Natural killer cell (primary cell): ENCODE data around the gene HINFP. TPM values are rescaled to one million over a fixed set of nuclear protein-coding genes. Genes with fewer than 3 reads are reported as not detected.

Experiments
- ATAC-seq, 3 donors: fragments of 150-1000 bp in 2 of 3; fragments of 200-7000 bp in 1 of 3; cut with Tn5 transposase; 1 replicate in 1 of 3; 2 replicates in 2 of 3; pipeline ENCODE4 v1.10.0; 2021; ENCODE audit warnings: mild to moderate bottlenecking in 2 of 3, moderate library complexity in 2 of 3
- DNase-seq, 2 donors: peaks; one replicate each; pipeline versions ENCODE4 v3.0.0 to v3.0.0-alpha.2; 2013 to 2021; ENCODE audit warnings: mixed read lengths in 1 of 2
- H3K27ac ChIP-seq: one replicate; pipeline ENCODE4 v1.5.1; 2013; ENCODE audit warnings: mild to moderate bottlenecking, low read length
- H3K27me3 ChIP-seq: one replicate; pipeline ENCODE4 v1.6.1; 2013; ENCODE audit warnings: low read length; ENCODE audit not compliant: control insufficient read depth, insufficient read depth
- H3K36me3 ChIP-seq: one replicate; pipeline ENCODE4 v1.6.1; 2013; ENCODE audit warnings: low read length; ENCODE audit not compliant: control insufficient read depth, insufficient read depth
- H3K4me1 ChIP-seq: one replicate; pipeline ENCODE4 v1.6.1; 2013; ENCODE audit warnings: low read length; ENCODE audit not compliant: control insufficient read depth, insufficient read depth
- H3K4me3 ChIP-seq: one replicate; pipeline ENCODE4 v1.5.1; 2013; ENCODE audit warnings: low read length
- H3K9me3 ChIP-seq: one replicate; pipeline ENCODE4 v1.6.1; 2013; ENCODE audit warnings: low read length; ENCODE audit not compliant: control insufficient read depth, insufficient read depth
- H3K27ac Mint-ChIP-seq, 2 donors: one replicate each; pipeline ENCODE4 v1.8.0; 2022; ENCODE audit warnings: mild to moderate bottlenecking in 2 of 2, mixed read lengths in 2 of 2, moderate library complexity in 1 of 2
- H3K27me3 Mint-ChIP-seq, 2 donors: one replicate each; pipeline ENCODE4 v1.8.0; 2022; ENCODE audit warnings: low read depth in 2 of 2, mixed read lengths in 2 of 2
- H3K36me3 Mint-ChIP-seq: one replicate; pipeline ENCODE4 v1.8.0; 2022; ENCODE audit warnings: mixed read lengths
- H3K4me1 Mint-ChIP-seq, 2 donors: one replicate each; pipeline ENCODE4 v1.8.0; 2022; ENCODE audit warnings: mixed read lengths in 2 of 2
- H3K4me3 Mint-ChIP-seq: one replicate; pipeline ENCODE4 v1.8.0; 2022; ENCODE audit warnings: mild to moderate bottlenecking, moderate library complexity, mixed read lengths
- H3K9me3 Mint-ChIP-seq, 2 donors: one replicate each; pipeline ENCODE4 v1.8.0; 2022; ENCODE audit warnings: mixed read lengths in 2 of 2
- WGBS: methylation state at CpG from one replicate; pipeline ENCODE4 v1.1.7; 2013; ENCODE audit warnings: missing lambda C conversion rate; ENCODE audit not compliant: insufficient coverage; 5-methylcytosine and 5-hydroxymethylcytosine counted together
- intact Hi-C: fragments of 100-400 bp; cut with micrococcal nuclease; formaldehyde crosslinking; loops from one replicate; pipeline ENCODE4 v1.14.2; 2022
- total RNA-seq, 4 donors: library from RNA; stranded (reverse); fragments of 120-200 nt in 1 of 4; gene quantifications; one replicate each; pipeline versions ENCODE4 v1.2.3 to v1.2.4, GENCODE V29; 2013 to 2022
- TF ChIP-seq, protein P1 (sequence below): fragments of 200-600 bp; IDR thresholded peaks from one replicate; pipeline ENCODE4 v1.8.0; 2022; ENCODE audit warnings: antibody characterized with exemption

HINFP gene
- total RNA-seq, 3 donors from 2014 or later (not counting 1 experiment from before 2014, with no cell fraction given): 30.2 to 38.2 (median 31.5) TPM

- peak overlapping the region; percentile 91 for H3K4me3 Mint-ChIP-seq
- ATAC-seq (no peak), DNase-seq (peak in 1 of 2 donors; percentile 29)
- no peaks in the 10 kb centered on the region for H3K27me3 Mint-ChIP-seq
- peak overlapping the region; percentile 87 to 90 for H3K27ac Mint-ChIP-seq
- H3K4me1 ChIP-seq: peaks cover 24% of the 10 kb centered on the region
- H3K4me1 Mint-ChIP-seq: peaks cover 32 to 33% of the 10 kb centered on the region in 2 donors
- 51% methylated on average over 5 of the region's 5 CpGs for WGBS
- peak overlapping the region; percentile 73 for H3K27ac ChIP-seq
- H3K9me3 Mint-ChIP-seq: no peaks in the 10 kb centered on the region
- H3K27me3 ChIP-seq: no peaks in the 10 kb centered on the region
- H3K36me3 Mint-ChIP-seq: peaks cover under 1% of the 10 kb centered on the region
- intact Hi-C loops: loop anchor here (1.0 to 5.0 kb wide), 4 partner anchors 18 to 53 kb away; partner anchors contain the start of genes HMBS and VPS11
- no peaks in the 10 kb centered on the region for H3K9me3 ChIP-seq
- TF ChIP-seq, protein P1, sequence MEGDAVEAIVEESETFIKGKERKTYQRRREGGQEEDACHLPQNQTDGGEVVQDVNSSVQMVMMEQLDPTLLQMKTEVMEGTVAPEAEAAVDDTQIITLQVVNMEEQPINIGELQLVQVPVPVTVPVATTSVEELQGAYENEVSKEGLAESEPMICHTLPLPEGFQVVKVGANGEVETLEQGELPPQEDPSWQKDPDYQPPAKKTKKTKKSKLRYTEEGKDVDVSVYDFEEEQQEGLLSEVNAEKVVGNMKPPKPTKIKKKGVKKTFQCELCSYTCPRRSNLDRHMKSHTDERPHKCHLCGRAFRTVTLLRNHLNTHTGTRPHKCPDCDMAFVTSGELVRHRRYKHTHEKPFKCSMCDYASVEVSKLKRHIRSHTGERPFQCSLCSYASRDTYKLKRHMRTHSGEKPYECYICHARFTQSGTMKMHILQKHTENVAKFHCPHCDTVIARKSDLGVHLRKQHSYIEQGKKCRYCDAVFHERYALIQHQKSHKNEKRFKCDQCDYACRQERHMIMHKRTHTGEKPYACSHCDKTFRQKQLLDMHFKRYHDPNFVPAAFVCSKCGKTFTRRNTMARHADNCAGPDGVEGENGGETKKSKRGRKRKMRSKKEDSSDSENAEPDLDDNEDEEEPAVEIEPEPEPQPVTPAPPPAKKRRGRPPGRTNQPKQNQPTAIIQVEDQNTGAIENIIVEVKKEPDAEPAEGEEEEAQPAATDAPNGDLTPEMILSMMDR: no peak
- H3K4me3 ChIP-seq: peak overlapping the region; percentile 42
- peaks cover 12% of the 10 kb centered on the region for H3K36me3 ChIP-seq
These were observed 757 bp upstream of the HINFP start for GRCh38 chr11:119120639-119121007.

GRCh38 chr11:119121811-119122124 is 388 bp downstream of the HINFP start:
- Mint-ChIP-seq H3K27me3 (no peaks in the 10 kb centered on the region), H3K36me3 (no peaks in the 10 kb centered on the region), H3K4me3 (peak overlapping the region; percentile 91), H3K9me3 (no peaks in the 10 kb centered on the region), H3K4me1 (peaks cover 32 to 35% of the 10 kb centered on the region in 2 donors), H3K27ac (peak overlapping the region; percentile 87 to 90)
- ATAC-seq: no peak
- TF ChIP-seq, protein P1: no peak
- no peaks in the 10 kb centered on the region for H3K27me3 ChIP-seq
- peak overlapping the region; percentile 99 for H3K4me3 ChIP-seq
- WGBS: 0% methylated on average over 20 of the region's 20 CpGs
- peak overlapping the region; percentile 72 for H3K27ac ChIP-seq
- intact Hi-C loops: loop anchor here (1.0 to 5.0 kb wide), 4 partner anchors 19 to 54 kb away; partner anchors contain the start of genes HMBS and VPS11
- peaks cover 20% of the 10 kb centered on the region for H3K4me1 ChIP-seq
- H3K36me3 ChIP-seq: peaks cover 5% of the 10 kb centered on the region
- no peaks in the 10 kb centered on the region for H3K9me3 ChIP-seq
- no peak for DNase-seq

DNA sequence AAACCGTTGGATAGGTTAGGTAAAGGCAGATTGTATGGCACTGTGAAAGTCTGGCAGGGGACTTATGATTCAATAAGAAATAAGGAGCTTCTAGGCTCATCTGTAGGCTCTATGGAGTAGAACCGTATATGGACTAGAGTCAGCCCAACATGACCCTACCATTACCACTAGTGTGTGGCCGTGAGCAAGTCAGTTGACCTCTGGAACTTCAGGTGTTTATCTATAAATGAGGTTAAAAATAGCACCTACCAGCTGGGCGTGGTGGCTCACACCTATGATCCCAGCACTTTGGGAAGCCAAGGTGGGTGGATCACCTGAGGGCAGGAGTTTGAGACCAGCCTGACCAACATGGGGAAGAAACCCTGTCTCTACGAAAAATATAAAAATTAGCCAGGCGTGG is 4.4 kb downstream of the HINFP start:
- no peak overlapping the region for H3K4me3 Mint-ChIP-seq
- no peaks in the 10 kb centered on the region for H3K27me3 ChIP-seq
- intact Hi-C loops: no loop called here
- H3K36me3 Mint-ChIP-seq: peaks cover 6% of the 10 kb centered on the region
- H3K27ac Mint-ChIP-seq: no peak overlapping the region
- no peak overlapping the region for H3K4me3 ChIP-seq
- H3K4me1 Mint-ChIP-seq: peaks cover 24 to 31% of the 10 kb centered on the region in 2 donors
- no peaks in the 10 kb centered on the region for H3K9me3 Mint-ChIP-seq
- H3K4me1 ChIP-seq: peaks cover 15% of the 10 kb centered on the region
- WGBS: 94% methylated on average over 5 of the region's 6 CpGs
- H3K27ac ChIP-seq: no peak overlapping the region
- TF ChIP-seq, protein P1: no peak
- H3K27me3 Mint-ChIP-seq: no peaks in the 10 kb centered on the region
- no peak for ATAC-seq
- H3K36me3 ChIP-seq: peaks cover 24% of the 10 kb centered on the region
- H3K9me3 ChIP-seq: no peaks in the 10 kb centered on the region
- no peak for DNase-seq

- Histone ChIP-seq H3K4me1 (peaks cover 11% of the 10 kb centered on the region), H3K4me3 (no peak overlapping the region), H3K36me3 (peaks cover 34% of the 10 kb centered on the region), H3K9me3 (no peaks in the 10 kb centered on the region), H3K27me3 (no peaks in the 10 kb centered on the region), H3K27ac (no peak overlapping the region)
- H3K36me3 Mint-ChIP-seq: peaks cover 6% of the 10 kb centered on the region
- no peaks in the 10 kb centered on the region for H3K9me3 Mint-ChIP-seq
- WGBS: 85% methylated on average over 4 of the region's 5 CpGs
- no peak for DNase-seq
- H3K27me3 Mint-ChIP-seq: no peaks in the 10 kb centered on the region
- intact Hi-C loops: no loop called here
- no peak overlapping the region for H3K27ac Mint-ChIP-seq
- peaks cover 16 to 22% of the 10 kb centered on the region in 2 donors for H3K4me1 Mint-ChIP-seq
- TF ChIP-seq, protein P1: no peak
- no peak overlapping the region for H3K4me3 Mint-ChIP-seq
- ATAC-seq: no peak
These were observed 5.4 kb downstream of the HINFP start for GRCh38 chr11:119126675-119127268.
